ENCODE data around the gene ASXL3.

ASXL3 gene

GRCh38 chr18:33665187-33665586 is 87.2 kb downstream of the ASXL3 start:
- DNase-seq, result no peak

- DNase-seq, result no peak
Measured at GRCh38 chr18:33665641-33666040, 87.6 kb downstream of the ASXL3 start.

DNA sequence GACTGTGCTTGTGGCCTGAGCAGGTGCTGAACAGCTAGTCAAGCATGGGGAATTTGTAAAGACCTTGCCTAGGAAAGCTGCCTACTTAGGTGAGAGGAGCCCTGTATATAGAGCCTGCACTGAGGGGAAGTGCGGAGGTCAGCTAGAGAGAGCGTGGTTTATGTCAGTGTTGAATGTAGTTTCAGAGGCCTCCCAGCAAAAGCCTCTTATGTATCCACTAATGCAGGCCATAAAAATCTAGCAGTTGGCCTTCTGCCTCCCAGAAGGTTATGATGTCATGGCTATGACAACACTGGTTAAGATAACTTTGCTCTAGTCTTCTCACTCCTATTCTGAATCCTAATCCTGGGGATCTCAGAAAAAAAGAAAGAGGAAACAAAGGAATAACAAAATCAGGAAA is 88.9 kb downstream of the ASXL3 start:
- no peak for DNase-seq

GRCh38 chr18:33669589-33669988 is 91.6 kb downstream of the ASXL3 start:
- DNase-seq, result no peak

GRCh38 chr18:33670029-33670428 is 92.0 kb downstream of the ASXL3 start:
- no peak for DNase-seq

DNA sequence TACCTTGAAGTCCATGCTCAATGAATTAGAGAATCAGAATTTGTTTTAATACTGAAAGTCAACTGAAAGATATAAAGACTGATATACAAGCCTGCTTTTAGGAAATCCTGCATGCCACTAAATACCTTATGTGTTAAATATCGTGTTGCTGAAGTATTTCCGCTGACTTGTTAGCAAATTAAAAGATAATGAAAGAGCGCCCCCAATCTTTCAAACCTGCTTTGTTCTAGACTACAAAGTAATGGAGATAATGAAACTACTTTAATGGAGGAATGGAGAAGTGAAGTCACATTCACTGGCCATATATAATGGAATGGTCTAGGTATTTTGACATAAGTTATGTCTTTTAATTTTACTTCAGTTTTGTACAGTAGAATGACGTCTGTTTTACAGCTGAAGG is 95.7 kb downstream of the ASXL3 start:
- DNase-seq, result no peak

GRCh38 chr18:33676593-33676992 is 98.6 kb downstream of the ASXL3 start:
- no peak for DNase-seq

DNA sequence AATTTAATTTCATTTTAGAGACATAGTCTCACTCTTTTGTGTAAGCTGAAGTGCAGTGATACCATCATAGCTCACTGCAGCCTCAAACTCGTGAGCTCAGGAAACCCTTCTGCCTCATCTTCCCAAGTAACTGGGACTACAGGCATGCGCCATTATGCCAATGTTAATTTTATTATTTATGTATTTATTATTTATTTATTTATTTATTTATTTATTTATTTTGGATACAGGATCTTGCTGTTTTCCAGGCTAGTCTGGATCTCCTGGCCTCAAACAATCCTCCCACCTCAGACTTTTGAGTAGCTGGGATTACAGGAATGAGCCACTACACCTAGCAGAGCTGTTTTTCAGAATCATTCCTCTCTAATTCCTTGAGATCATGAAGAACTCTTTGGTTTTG is 99.9 kb downstream of the ASXL3 start:
- DNase-seq, result no peak

- no peak for DNase-seq
Measured at GRCh38 chr18:33682436-33682835, 104.4 kb downstream of the ASXL3 start.

GRCh38 chr18:33694593-33694992 is 116.6 kb downstream of the ASXL3 start:
- DNase-seq, result no peak

DNA sequence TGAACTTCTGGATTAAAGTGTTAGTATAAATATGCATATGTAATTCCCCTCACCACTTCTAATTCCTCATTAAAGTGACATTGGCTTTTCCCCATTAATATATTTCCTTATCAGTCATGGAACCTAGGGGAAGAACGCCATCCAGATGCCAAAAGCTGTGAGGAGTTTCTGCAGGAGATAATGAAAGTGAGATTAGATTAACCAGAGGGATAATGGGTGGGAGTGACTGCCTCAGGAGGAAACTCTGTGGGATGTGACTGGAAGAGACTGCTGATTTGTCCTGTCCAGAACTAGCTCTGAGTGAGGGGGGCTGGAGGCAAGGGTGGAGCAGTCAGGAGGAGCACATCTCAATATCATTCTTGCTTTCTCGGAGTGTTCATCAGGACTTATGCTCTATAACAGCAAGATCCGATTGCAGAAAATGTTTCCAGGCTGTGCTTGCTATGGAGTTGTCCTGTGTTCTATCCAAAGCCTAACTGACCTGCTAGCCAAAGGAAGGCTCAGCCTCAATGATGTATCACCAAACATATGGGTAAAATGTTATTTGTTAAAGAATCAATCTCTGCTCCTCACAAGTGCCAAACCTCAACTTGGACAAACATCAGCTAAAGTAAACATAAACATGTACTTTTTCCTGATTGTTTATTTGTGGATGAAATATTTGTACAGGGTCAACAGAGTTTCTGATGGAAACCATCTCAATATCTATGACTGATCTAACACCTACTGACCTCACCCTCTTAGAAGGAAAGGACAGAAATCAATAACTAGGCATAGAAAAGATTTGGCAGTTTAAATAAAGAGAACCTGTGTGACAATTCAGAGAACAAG is 118.5 kb downstream of the ASXL3 start:
- DNase-seq, result no peak

DNA sequence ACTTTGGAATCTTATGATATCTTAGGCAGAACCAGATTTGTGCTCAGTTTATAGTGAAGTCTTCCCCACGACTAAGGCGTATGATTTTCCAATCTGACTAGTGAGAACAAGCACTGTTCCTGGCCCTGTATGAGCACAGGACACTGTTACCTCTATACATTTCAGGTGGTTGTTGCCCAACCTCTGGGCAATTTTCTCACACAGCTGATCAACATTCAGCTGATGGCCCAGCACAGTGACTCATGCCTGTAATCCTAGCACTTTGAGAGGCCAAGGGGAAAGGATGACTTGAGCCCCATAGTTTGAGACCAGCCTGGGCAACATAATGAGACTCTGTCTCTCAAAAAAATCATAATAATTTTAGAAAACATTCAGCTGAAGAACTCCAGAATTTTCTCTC is 119.5 kb downstream of the ASXL3 start:
- no peak for DNase-seq

DNA sequence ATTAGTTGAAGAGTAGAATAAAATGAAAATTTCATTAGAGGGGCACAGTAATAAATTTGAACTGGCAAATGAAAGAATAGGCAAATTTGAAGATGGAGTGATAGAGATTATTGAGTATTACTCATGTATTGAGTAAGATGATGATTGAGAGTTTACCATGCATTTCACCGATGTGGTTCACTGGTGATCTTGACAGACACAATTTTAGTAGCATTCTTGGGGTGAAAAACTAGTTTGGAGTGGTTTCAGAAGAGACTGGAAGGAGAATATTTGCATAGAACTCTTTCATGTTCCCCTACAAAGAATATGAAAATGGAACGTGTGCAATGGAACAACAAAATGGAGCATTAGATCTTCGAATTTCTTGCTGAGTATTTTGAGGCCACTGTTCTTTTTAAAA is 121.4 kb downstream of the ASXL3 start:
- DNase-seq, result no peak

DNA sequence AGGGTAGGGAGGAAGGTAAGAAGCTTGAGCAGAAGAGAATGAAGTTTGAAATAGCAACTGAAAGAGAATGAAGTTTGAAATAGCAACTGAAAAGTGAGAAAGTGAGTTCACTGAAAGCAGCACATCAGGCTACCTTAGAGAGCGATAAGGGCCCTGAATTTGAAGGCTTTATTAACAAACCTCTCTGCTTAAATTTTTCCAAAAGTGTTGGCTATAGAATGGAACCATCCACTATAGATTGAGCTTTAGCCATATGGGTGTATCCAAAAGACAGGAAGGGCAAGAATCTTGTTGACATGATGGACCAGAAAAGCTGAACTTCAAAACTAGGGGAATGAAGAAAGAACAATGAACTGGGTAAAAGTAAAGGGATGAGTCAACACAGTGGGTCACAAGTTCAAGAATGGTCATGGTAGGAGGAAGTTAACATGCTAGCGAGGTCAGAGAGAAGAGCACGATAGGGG is 122.5 kb downstream of the ASXL3 start:
- DNase-seq, result no peak

- no peak for DNase-seq
Measured at GRCh38 chr18:33702625-33703024, 124.6 kb downstream of the ASXL3 start.

GRCh38 chr18:33706391-33706790 is 128.4 kb downstream of the ASXL3 start:
- no peak for DNase-seq

DNA sequence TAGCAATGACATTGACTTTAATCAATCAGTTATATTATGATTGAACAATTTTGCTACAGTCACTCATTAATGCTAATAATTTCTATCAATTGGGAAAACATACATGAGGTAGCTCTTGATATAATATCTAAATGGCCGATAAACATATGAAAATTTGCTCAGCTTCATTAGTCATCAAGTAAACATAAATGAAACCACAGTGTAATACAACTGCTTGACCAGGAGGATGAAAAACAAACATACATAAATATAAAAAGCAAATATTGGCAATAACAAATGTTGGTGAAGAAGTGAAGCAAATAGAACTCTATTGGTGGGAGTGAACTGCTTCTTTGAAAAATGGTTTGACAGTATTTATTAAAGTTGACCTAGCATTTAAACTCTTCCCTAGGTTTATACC is 130.9 kb downstream of the ASXL3 start:
- no peak for DNase-seq

DNA sequence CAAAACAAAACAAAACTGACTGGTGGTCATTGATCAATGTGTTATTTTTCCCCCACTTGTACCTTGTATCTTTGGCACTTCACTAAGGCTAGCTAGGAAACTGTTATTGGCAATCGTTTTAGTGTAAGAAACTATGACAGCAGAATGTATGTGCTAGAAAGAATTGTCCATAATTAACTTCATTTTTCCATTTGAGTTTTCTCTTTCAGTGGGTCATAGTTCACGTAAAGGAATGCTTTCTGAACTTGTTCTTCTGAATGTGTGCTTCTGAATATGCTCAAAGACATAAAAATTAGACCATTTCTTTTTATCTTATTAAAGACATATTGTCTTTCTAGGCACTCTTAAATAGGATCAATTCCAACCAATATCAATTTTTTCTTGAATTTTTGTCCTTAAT is 132.2 kb downstream of the ASXL3 start:
- DNase-seq, result no peak

DNA sequence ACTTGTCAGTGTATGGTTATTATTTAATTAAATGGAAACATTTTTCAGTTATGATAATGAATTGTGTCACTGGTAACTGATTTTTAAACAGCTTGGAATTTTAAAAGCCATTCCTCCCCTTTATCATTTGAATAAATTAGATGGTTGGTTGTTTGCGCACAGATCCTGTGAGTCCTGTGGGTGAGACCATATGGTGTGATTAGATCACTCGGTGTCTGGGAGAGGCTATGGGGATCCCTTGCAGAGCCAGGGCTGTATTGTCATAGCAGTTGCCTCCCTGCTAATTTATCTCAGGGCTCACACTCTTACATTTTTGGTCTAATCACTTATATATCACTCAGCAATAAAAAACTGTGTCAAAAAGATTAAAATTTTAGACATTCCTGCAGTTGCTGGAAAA is 133.5 kb downstream of the ASXL3 start:
- DNase-seq, result no peak

DNA sequence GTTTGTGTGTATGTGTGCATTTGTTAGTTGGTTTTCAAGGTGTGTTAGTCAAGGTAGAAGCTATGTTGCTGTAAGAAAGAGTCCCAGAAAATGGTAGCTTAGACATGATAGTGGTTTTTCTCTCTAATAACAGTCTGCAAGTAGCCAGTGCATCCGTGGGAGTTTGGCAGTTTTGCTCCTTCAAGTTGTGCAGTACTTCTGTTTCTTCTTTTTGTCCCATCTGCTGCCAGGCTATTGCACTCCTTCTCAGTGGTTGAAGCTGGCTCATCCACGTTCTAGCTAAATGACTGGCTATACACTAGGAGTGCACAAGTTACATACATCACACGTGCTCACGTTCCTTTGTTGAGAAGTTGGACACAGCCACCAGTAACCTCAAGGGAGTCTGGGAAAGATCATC is 134.7 kb downstream of the ASXL3 start:
- no peak for DNase-seq

- no peak for DNase-seq
Measured at GRCh38 chr18:33716061-33716683, 138.2 kb downstream of the ASXL3 start.

DNA sequence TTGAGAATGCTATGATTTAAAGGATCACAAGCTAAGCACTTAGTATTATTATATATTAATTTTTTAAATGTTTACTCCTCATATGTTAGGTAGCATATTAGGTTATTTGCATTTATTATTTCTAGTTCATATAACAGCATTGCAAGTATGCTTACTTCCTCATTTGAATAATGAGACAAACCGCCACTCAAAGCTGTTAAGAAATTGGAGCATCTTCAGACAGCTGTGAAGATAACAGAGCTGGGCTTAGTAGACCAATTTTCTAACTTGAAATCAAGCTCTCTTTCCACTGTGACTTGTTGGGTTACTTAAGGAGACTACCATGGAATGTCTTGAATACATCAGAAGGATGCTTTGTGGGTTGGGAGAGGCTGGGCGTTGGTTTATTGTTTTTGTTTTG is 139.3 kb downstream of the ASXL3 start:
- DNase-seq, result no peak

DNA sequence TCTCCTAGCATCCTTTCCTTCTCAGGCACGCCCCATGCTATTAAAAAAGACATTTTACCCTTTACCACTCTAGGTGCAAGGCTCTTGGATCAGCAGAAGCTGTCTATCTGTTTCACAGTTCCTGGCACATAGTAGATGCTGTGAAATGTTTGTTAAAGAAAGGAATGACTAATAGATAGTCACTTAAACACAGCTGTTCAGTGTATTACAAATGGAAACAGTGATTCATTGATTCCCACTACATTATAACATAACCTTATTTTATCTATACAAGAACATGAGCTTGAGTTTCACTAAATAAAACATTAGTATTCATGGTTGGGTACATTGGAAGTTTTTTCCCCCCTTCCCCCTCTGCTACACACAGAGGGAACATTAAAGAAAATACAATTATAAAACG is 142.1 kb downstream of the ASXL3 start:
- DNase-seq, result no peak

DNA sequence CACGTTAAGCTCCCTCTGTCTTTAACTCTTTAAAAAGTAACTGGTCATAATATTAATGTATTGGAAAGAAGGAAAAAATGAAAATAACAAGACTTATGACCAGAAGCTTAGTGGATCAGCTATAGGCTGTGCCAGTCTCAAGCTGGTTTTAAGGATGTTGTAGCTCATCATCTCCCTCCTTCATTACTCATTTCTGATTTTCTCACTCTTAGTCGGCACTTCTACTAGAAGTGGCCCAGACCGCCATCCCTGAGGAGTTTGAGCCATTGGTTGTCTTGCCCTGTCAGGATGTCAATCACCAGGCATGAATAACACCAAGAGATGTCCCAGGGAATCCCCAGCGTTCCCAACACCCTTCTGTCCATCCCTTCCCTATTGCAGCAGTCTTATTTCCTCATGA is 151.5 kb downstream of the ASXL3 start:
- no peak for DNase-seq

DNA sequence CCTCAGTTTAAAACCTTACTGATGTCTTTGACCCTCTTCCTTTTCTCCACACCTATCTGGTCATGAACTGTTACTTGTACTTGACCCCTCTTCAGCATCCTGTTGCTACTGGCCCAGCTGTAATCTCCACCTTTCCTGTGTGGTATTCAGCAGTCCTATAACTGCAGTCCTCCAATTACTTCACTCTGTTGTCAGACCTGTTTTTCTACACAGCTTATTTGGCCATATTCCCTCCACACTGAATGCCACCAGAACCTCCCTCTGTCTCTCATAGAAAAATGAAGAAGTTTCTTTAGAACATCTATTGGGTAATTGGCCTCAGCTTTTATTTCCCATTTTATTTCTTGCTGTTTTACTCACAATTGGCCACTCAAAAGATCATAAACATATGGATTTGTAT is 155.4 kb downstream of the ASXL3 start:
- DNase-seq, result no peak
